Endothelial cell of umbilical vein (primary cell): ENCODE data around the gene PEDS1.

Experiments used
- EZH2 ChIP-seq: IDR thresholded peaks from 2 replicates; pipeline ENCODE4 v1.6.1; 2012; ENCODE audit warnings: borderline replicate concordance, low read depth, mild to moderate bottlenecking, moderate library complexity, low read length, inconsistent platforms; ENCODE audit not compliant: severe bottlenecking
- FOS ChIP-seq: IDR thresholded peaks from 2 replicates; pipeline ENCODE4 v1.6.1; 2011; ENCODE audit warnings: mild to moderate bottlenecking, low read length, moderate library complexity, borderline replicate concordance; ENCODE audit not compliant: insufficient read depth
- GATA2 ChIP-seq: IDR thresholded peaks from 2 replicates; pipeline ENCODE4 v1.7.0; 2011; ENCODE audit warnings: low read depth, mild to moderate bottlenecking, moderate library complexity, mixed read lengths, low read length; ENCODE audit not compliant: insufficient read length, insufficient read depth
- MYC ChIP-seq: IDR thresholded peaks from one replicate; pipeline ENCODE4 v1.6.1; 2011; ENCODE audit warnings: mild to moderate bottlenecking, low read depth, low read length
- POLR2A ChIP-seq: IDR thresholded peaks from 2 replicates; pipeline ENCODE4 v1.6.1; 2012; ENCODE audit warnings: low read depth, mild to moderate bottlenecking, control low read depth, low read length
- POLR2AphosphoS5 ChIP-seq: IDR thresholded peaks from 2 replicates; pipeline ENCODE4 v1.6.1; 2012; ENCODE audit warnings: low read depth, mild to moderate bottlenecking, control low read depth, low read length, moderate library complexity; ENCODE audit not compliant: insufficient read depth
- TF ChIP-seq, protein P1 (sequence below): IDR thresholded peaks from 2 replicates; pipeline ENCODE4 v1.6.1; 2011; ENCODE audit not compliant: insufficient read depth, insufficient read length
- TF ChIP-seq, protein P2 (sequence below), 2 donors: IDR thresholded peaks; 1 replicate in 1 of 2; 2 replicates in 1 of 2; pipeline ENCODE4 v1.5.1; 2011; ENCODE audit warnings: low read length in 2 of 2, mild to moderate bottlenecking in 2 of 2, moderate library complexity in 2 of 2, control low read depth in 1 of 2, inconsistent platforms in 1 of 2, low read depth in 1 of 2; ENCODE audit not compliant: insufficient read depth in 1 of 2; ENCODE audit errors: extremely low read depth in 1 of 2

DNA sequence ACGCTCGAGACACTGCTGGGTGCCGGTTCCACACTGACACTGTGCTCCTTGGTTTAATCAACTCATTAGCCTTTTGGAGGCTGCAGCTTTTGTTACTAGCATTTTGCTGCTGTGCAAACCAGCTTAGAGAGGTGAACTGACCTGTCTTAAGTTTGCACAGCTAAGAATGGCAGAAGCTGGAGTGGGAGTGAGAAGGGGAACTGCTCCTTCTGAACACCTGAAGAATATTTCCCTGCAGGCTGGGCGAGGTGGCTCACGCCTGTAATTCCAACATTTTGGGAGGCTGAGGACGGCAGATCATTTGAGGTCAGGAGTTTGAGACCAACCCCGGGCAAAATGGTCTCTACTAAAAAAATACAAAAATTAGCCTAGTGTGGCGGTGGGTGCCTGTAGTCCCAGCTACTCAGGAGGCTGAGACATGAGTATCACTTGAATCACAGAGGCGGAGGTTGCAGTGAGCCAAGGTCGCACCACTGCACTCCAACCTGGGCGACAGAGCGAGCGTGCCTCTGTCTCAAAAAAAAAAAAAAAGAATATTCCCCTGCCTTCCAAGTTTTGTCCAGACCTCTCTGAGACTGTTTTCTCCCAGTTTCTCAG is 42.1 kb upstream of the PEDS1 start:
- TF ChIP-seq, protein P1, sequence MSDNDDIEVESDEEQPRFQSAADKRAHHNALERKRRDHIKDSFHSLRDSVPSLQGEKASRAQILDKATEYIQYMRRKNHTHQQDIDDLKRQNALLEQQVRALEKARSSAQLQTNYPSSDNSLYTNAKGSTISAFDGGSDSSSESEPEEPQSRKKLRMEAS = no peak
- TF ChIP-seq, protein P2, sequence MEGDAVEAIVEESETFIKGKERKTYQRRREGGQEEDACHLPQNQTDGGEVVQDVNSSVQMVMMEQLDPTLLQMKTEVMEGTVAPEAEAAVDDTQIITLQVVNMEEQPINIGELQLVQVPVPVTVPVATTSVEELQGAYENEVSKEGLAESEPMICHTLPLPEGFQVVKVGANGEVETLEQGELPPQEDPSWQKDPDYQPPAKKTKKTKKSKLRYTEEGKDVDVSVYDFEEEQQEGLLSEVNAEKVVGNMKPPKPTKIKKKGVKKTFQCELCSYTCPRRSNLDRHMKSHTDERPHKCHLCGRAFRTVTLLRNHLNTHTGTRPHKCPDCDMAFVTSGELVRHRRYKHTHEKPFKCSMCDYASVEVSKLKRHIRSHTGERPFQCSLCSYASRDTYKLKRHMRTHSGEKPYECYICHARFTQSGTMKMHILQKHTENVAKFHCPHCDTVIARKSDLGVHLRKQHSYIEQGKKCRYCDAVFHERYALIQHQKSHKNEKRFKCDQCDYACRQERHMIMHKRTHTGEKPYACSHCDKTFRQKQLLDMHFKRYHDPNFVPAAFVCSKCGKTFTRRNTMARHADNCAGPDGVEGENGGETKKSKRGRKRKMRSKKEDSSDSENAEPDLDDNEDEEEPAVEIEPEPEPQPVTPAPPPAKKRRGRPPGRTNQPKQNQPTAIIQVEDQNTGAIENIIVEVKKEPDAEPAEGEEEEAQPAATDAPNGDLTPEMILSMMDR (IDR thresholded peaks at IDR 0.05; ENCODE audit: extremely low read depth in 1 of 2, insufficient read depth in 1 of 2, low read depth in 1 of 2, low read length in 2 of 2) = no peak
- TF ChIP-seq POLR2A (no peak), EZH2 (no peak), GATA2 (no peak), FOS (no peak), POLR2AphosphoS5 (no peak), MYC (no peak)
